ENCODE measurements around the gene KIAA1671.

The KIAA1671 gene

DNA sequence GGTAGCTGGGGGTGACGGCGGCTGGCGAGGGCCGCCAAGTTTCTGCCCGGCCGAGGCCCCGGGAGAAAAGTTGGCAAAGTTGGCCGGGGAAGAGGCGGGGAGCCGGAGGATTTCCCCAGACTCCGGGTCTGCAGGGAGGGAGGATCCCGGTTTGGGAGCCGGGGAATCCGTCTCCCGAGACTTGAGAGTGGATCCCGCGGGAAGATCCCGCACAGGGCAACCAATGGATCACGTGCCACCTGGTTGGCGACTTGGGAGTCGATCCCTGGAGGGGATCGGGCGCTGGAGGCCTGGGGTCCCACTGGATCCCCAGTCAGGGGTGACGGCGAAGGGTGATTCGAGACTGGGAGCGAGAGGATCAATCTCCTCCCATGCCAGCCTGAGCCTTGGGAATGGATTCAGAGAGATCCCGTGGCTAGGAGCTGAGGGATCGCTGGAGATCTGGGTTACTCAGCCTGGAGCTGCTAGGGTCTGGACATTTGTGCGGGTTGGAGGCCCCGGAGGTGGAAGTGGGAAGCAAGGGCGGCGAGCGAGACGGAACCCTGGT lies 394 bp downstream of the KIAA1671 start:
- peak; percentile 76 for DNase-seq (ENCODE audit: low read depth, low spot score)

DNA sequence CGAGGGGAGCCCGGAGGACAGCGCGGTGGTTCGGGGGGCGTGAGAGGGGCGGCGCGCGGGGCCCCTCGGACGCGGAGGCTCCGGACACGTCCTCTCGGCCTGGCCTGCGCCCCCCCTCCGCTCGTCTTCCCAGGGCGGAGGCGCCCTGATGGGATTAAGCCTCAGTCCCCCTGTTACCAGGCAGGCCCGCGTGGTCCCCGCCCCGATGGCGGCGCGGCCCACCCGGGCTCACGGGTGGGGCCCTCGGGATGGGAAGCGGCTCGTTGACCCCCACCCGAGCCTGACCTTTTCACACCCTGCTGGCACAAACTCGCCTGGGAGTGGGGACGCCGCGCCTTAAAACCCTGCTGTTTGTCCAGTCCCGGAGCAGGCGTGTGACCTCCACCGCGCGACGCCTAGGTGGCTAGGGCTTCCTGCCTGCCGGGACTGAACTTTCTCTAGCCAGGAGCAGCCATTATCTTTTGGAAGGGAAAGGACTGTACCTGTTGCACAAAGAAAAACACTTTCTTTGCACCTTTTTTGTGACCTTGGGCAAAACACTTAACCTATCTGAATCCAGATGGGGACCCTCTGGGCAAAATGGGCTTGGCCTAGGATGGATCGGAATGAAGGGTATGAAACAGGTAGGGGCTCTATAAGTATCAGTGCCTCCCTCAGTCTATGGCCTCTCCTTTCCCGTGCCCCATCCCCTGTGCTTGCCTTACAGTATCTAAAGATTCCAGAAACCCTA lies 1.0 kb downstream of the KIAA1671 start:
- peak; percentile 24 for DNase-seq (ENCODE audit: low read depth, low spot score)

DNA sequence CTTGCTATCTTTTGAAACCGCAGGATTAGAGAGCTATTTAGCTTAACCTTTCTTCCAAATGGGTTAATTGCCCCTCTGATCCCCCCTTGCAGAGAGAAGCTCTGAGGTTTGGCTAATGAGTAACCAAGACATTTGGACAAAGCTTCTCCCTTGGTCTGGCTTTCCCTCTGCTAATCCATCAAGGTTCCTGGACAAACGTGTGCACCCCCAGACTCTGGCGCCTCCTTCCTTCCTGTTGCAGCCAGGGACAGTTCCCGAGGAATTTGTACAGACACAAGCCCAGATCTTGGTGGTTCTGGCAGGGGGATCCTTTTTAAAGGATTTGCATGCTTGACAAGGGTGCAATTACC lies 1.6 kb downstream of the KIAA1671 start:
- peak; percentile 41 for DNase-seq (ENCODE audit: low read depth, low spot score)

GRCh38 chr22:24954856-24955255 lies 2.3 kb downstream of the KIAA1671 start:
- DNase-seq (ENCODE audit: low read depth, low spot score), result no peak

GRCh38 chr22:24957043-24957442 lies 4.5 kb downstream of the KIAA1671 start:
- no peak for DNase-seq (ENCODE audit: low read depth, low spot score)

- DNase-seq (ENCODE audit: low read depth, low spot score), result no peak
Observed at GRCh38 chr22:24961217-24961844, 8.8 kb downstream of the KIAA1671 start.

DNA sequence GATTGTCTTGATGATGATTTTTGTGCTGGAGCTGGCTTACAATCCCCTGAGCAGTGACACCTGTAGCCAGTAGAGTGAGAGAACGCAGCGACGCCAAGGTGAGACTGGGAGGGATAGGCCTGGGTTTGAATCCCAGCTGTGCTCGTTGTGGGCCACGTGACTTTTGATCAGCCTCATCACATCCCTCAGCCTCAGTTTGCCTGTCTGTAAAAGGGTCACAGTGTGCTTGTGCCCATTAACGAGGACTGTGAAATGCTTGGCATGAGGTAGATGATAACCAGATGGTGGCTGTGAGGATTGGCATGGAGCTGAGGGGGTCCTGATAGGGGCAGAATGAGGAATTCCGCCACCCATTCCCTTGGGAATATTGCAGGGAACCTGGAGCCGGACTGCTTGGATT lies 9.6 kb downstream of the KIAA1671 start:
- DNase-seq (ENCODE audit: low read depth, low spot score), result no peak

GRCh38 chr22:24962835-24963234 lies 10.3 kb downstream of the KIAA1671 start:
- no peak for DNase-seq (ENCODE audit: low read depth, low spot score)

- DNase-seq (ENCODE audit: low read depth, low spot score), result peak; percentile 33
Observed at GRCh38 chr22:24964441-24964840, 11.9 kb downstream of the KIAA1671 start.

- DNase-seq (ENCODE audit: low read depth, low spot score), result no peak
Observed at GRCh38 chr22:24965822-24966626, 13.5 kb downstream of the KIAA1671 start.

GRCh38 chr22:24968066-24968561 lies 15.6 kb downstream of the KIAA1671 start:
- peak; percentile 67 for DNase-seq (ENCODE audit: low read depth, low spot score)

- peak; percentile 61 for DNase-seq (ENCODE audit: low read depth, low spot score)
Observed at GRCh38 chr22:24969560-24970301, 17.2 kb downstream of the KIAA1671 start.

DNA sequence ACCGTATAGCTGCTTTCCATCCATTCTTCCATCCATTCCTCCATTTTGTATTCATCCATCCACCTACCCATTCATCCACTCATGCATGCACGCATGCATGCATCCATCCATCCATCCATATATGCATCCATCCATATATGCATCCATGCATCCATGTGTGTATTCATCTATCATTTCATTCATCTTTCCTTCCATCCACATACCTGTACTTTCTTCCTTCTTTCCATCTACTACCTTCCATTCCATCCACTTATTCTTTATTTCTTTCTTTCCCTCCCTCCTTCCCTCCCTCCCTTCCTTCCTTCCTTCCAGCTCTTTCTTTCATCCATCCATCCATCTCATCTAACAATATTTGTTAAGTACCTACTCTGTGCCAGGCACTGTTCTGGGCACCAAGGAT lies 19.9 kb downstream of the KIAA1671 start:
- DNase-seq (ENCODE audit: low read depth, low spot score), result no peak

DNA sequence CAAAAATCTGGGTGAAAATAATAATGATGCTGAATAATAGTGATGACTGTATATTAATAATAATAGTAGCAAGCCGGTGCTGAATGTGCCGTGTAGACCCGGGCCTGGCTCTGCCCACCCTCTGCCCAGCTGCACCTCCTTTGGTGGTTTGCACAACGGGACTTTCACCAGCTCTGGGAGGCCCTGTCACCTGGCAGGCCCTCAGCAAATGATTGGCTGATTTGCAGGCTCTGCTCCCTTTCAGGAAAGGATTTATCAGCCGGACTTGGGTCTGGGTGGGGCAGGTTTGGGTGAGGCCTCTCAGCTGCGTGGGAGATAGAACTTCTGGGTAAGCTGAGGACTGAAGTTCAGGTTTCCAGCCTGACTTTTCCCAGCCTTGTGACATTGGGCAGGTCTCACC lies 21.4 kb downstream of the KIAA1671 start:
- DNase-seq (ENCODE audit: low read depth, low spot score), result no peak

DNA sequence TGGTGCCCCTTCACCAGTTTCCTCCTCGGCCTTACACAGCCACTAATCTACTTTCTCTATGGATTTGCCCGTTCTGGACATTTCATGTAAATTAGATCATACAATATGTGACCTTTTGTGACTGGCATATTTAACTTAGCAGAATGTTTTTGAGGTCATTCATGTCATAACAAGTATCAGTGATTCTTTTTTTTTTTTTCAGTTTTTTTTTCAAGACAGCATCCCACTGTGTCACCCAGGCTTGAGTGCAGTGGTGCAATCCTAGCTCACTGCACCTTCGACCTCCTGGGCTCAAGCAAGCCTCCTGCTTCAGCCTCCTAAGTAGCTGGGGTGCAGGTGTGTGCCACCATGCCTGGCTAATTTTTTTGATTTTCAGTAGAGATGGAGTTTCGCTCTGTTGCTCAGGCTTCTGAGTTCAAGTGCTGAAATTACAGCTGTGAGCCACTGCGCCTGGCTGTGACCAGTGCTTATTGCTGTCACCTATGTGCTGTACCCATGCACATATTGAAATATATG lies 22.7 kb downstream of the KIAA1671 start:
- no peak for DNase-seq (ENCODE audit: low read depth, low spot score)

DNA sequence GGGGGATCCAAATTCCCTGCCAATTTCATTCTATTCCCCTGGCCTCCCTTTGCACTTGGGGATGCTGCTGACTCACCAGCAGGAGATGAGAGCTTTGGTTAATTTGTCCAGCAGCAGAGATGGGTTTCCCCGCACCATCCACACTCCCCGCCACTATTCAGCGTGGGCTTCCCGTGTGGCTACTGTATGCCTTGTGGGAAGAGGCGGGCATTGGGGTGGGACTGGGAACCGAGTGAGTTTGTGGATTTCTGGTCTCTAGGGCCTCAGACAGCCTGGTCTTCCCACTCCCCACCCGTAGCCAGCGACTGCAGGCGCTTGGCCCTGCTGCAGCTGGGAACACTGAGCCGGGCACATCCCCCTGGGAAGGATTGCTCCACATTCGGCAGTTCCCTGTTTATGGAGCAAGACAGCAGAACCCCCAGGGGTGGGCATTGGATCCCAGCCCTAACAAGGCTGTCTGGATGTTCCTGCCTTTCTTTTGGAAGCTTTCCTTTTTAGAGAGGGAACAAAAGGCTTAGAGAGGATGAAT lies 23.4 kb downstream of the KIAA1671 start:
- DNase-seq (ENCODE audit: low read depth, low spot score), result peak; percentile 45

- DNase-seq (ENCODE audit: low read depth, low spot score), result no peak
Observed at GRCh38 chr22:24976442-24977218, 24.1 kb downstream of the KIAA1671 start.

GRCh38 chr22:24977370-24978221 lies 25.1 kb downstream of the KIAA1671 start:
- DNase-seq (ENCODE audit: low read depth, low spot score), result no peak

DNA sequence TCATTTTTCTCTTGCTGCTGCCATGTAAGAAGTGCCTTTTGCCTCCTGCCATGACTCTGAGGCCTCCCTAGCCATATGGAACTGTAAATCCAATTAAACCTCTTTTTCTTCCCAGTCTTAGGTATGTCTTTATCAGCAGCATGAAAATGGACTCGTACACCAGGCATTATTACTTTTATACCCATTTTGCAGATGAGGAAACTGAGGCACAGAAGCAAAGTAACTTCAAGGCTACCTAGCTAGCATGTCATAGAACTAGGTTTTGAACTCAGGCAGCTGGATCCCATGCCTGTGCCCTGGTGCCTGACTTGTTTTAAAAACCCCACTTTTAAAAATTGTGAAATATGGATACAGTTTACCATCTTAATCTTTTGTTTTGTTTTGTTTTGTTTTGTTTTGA lies 25.8 kb downstream of the KIAA1671 start:
- no peak for DNase-seq (ENCODE audit: low read depth, low spot score)

All from astrocyte of the hippocampus (primary cell).